H1 (cell line): ENCODE measurements around the gene MYLK3. TPM values are rescaled to one million over a fixed set of nuclear protein-coding genes. Genes with fewer than 3 reads are reported as not detected.

Experiments used
- BCL11A ChIP-seq, 2 experiments: IDR thresholded peaks; one replicate each; pipeline ENCODE4 v1.6.1; 2011; ENCODE audit warnings: low read depth in 2 of 2, low read length in 2 of 2, mild to moderate bottlenecking in 2 of 2
- BRCA1 ChIP-seq: IDR thresholded peaks from 2 replicates; pipeline ENCODE4 v1.6.1; 2012; ENCODE audit warnings: low read depth, low read length, improper control_type of control experiment
- JUN ChIP-seq: IDR thresholded peaks from 2 replicates; pipeline ENCODE4 v1.6.1; 2011; ENCODE audit warnings: low read depth, mild to moderate bottlenecking, improper control_type of control experiment, low read length
- KDM4A ChIP-seq: IDR thresholded peaks from one replicate; pipeline ENCODE4 v1.7.1; 2012; ENCODE audit warnings: low read depth, mild to moderate bottlenecking, moderate library complexity, low read length, inconsistent platforms; ENCODE audit not compliant: severe bottlenecking
- RAD21 ChIP-seq, 2 experiments: IDR thresholded peaks in 1 of 2; conservative IDR thresholded peaks in 1 of 2; 2 replicates each; pipeline ENCODE4 v1.6.1; 2011; ENCODE audit warnings: low read depth in 2 of 2, low read length in 2 of 2, improper control_type of control experiment in 1 of 2, inconsistent platforms in 1 of 2, mild to moderate bottlenecking in 1 of 2, moderate library complexity in 1 of 2
- SIRT6 ChIP-seq: IDR thresholded peaks from one replicate; pipeline ENCODE4 v1.7.1; 2012; ENCODE audit warnings: low read length, inconsistent platforms
- SP4 ChIP-seq: IDR thresholded peaks from 2 replicates; pipeline ENCODE4 v1.6.1; 2012; ENCODE audit warnings: low read length, inconsistent platforms
- polyA plus RNA-seq, 7 experiments: library from polyadenylated mRNA; depleted of rRNA in 3 of 7; stranded (reverse) in 5 of 7; unstranded in 2 of 7; fragments of >200 nt in 5 of 7; fragments of 200-250 nt in 2 of 7; gene quantifications; 1 replicate in 5 of 7; 2 replicates in 1 of 7; 4 replicates in 1 of 7; pipeline versions ENCODE4 v1.2.1 to v1.2.3, GENCODE V29; 2011 to 2013; ENCODE audit warnings: missing spikeins in 2 of 7, mixed read lengths in 2 of 7
- total RNA-seq: library from RNA; stranded (reverse); fragmentation: NEBNext Ultra II Directional; extraction: Animal tissue kit (Norgen Biotek cat#: 25700); gene quantifications from 2 replicates; pipeline ENCODE4 v1.2.1, GENCODE V29; 2021
- TF ChIP-seq, protein P1 (sequence below): fragments of 300-600 bp; sonication (generic); IDR thresholded peaks from 2 replicates; pipeline ENCODE4 v1.7.1; 2012; ENCODE audit warnings: low read length, moderate library complexity, mild to moderate bottlenecking, inconsistent platforms; ENCODE audit not compliant: insufficient replicate concordance

The MYLK3 gene
- total and polyA plus RNA-seq, 2 of the 8 experiments (the other 6 are each of a cell fraction or from before 2014, with no cell fraction given), result 0.14 to 0.35 TPM

DNA sequence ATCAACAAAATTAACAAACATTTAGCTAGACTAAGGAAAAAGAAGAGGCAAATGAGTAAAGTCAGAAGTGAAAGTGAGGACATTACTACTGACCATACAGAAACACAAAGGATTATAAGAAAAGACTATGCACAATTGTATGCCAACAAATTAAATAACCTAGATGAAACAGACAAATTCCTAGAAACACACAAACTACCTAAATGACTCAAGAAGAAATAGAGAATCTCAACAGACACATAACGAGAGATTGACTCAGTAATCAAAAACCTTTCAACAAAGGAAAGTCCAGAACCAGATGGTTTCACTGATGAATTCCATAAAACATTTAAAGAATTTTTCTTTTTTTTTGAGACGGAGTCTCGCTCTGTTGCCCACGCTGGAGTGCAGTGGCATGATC, 35.7 kb upstream of the MYLK3 start (continued):
- TF ChIP-seq SP4 (no peak), KDM4A (no peak), SIRT6 (no peak), BRCA1 (no peak), JUN (no peak), BCL11A (IDR thresholded peaks at IDR 0.05; ENCODE audit: low read depth in 2 of 2, low read length in 2 of 2) (no peak), RAD21 (IDR thresholded peaks at IDR 0.05 in 1 of 2, conservative IDR thresholded peaks at IDR 0.05 in 1 of 2; ENCODE audit: low read depth in 2 of 2, low read length in 2 of 2) (no peak)
- TF ChIP-seq, protein P1, sequence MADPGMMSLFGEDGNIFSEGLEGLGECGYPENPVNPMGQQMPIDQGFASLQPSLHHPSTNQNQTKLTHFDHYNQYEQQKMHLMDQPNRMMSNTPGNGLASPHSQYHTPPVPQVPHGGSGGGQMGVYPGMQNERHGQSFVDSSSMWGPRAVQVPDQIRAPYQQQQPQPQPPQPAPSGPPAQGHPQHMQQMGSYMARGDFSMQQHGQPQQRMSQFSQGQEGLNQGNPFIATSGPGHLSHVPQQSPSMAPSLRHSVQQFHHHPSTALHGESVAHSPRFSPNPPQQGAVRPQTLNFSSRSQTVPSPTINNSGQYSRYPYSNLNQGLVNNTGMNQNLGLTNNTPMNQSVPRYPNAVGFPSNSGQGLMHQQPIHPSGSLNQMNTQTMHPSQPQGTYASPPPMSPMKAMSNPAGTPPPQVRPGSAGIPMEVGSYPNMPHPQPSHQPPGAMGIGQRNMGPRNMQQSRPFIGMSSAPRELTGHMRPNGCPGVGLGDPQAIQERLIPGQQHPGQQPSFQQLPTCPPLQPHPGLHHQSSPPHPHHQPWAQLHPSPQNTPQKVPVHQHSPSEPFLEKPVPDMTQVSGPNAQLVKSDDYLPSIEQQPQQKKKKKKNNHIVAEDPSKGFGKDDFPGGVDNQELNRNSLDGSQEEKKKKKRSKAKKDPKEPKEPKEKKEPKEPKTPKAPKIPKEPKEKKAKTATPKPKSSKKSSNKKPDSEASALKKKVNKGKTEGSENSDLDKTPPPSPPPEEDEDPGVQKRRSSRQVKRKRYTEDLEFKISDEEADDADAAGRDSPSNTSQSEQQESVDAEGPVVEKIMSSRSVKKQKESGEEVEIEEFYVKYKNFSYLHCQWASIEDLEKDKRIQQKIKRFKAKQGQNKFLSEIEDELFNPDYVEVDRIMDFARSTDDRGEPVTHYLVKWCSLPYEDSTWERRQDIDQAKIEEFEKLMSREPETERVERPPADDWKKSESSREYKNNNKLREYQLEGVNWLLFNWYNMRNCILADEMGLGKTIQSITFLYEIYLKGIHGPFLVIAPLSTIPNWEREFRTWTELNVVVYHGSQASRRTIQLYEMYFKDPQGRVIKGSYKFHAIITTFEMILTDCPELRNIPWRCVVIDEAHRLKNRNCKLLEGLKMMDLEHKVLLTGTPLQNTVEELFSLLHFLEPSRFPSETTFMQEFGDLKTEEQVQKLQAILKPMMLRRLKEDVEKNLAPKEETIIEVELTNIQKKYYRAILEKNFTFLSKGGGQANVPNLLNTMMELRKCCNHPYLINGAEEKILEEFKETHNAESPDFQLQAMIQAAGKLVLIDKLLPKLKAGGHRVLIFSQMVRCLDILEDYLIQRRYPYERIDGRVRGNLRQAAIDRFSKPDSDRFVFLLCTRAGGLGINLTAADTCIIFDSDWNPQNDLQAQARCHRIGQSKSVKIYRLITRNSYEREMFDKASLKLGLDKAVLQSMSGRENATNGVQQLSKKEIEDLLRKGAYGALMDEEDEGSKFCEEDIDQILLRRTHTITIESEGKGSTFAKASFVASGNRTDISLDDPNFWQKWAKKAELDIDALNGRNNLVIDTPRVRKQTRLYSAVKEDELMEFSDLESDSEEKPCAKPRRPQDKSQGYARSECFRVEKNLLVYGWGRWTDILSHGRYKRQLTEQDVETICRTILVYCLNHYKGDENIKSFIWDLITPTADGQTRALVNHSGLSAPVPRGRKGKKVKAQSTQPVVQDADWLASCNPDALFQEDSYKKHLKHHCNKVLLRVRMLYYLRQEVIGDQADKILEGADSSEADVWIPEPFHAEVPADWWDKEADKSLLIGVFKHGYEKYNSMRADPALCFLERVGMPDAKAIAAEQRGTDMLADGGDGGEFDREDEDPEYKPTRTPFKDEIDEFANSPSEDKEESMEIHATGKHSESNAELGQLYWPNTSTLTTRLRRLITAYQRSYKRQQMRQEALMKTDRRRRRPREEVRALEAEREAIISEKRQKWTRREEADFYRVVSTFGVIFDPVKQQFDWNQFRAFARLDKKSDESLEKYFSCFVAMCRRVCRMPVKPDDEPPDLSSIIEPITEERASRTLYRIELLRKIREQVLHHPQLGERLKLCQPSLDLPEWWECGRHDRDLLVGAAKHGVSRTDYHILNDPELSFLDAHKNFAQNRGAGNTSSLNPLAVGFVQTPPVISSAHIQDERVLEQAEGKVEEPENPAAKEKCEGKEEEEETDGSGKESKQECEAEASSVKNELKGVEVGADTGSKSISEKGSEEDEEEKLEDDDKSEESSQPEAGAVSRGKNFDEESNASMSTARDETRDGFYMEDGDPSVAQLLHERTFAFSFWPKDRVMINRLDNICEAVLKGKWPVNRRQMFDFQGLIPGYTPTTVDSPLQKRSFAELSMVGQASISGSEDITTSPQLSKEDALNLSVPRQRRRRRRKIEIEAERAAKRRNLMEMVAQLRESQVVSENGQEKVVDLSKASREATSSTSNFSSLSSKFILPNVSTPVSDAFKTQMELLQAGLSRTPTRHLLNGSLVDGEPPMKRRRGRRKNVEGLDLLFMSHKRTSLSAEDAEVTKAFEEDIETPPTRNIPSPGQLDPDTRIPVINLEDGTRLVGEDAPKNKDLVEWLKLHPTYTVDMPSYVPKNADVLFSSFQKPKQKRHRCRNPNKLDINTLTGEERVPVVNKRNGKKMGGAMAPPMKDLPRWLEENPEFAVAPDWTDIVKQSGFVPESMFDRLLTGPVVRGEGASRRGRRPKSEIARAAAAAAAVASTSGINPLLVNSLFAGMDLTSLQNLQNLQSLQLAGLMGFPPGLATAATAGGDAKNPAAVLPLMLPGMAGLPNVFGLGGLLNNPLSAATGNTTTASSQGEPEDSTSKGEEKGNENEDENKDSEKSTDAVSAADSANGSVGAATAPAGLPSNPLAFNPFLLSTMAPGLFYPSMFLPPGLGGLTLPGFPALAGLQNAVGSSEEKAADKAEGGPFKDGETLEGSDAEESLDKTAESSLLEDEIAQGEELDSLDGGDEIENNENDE, result no peak
- TF ChIP-seq, all 59 proteins: peak for 0
